Sigmoid colon (tissue), 7 donors: ENCODE results near the gene RPL10A. TPM values are rescaled to one million over a fixed set of nuclear protein-coding genes. Genes with fewer than 3 reads are reported as not detected.

Experiments used
- DNase-seq: peaks from one replicate; pipeline ENCODE4 v3.0.0-alpha.2; 2019
- H3K27ac ChIP-seq, 4 donors: fragments of 200-600 bp; sonication (generic); one replicate each; pipeline ENCODE4 v1.5.1; 2016 to 2019; ENCODE audit warnings: mild to moderate bottlenecking in 1 of 4
- H3K27me3 ChIP-seq, 3 donors: fragments of 200-600 bp; sonication (generic); one replicate each; pipeline ENCODE4 v1.5.1; 2019; ENCODE audit warnings: mild to moderate bottlenecking in 1 of 3
- H3K36me3 ChIP-seq, 4 donors: fragments of 200-600 bp; sonication (generic); one replicate each; pipeline ENCODE4 v1.5.1; 2016 to 2019
- H3K4me1 ChIP-seq, 4 donors: fragments of 200-600 bp; sonication (generic); one replicate each; pipeline ENCODE4 v1.5.1; 2017 to 2019
- H3K4me3 ChIP-seq, 4 donors: fragments of 200-600 bp; sonication (generic); one replicate each; pipeline ENCODE4 v1.5.1; 2017 to 2019; ENCODE audit warnings: mild to moderate bottlenecking in 2 of 4, moderate library complexity in 1 of 4
- H3K9me3 ChIP-seq, 4 donors: fragments of 200-600 bp in 3 of 4; sonication (generic) in 3 of 4; one replicate each; pipeline versions ENCODE4 v1.5.1 to v1.6.1; 2013 to 2019
- EP300 ChIP-seq, 4 donors: sonication (generic); formaldehyde crosslinking; IDR thresholded peaks; one replicate each; pipeline ENCODE4 v1.6.1; 2017; ENCODE audit warnings: antibody characterized with exemption in 4 of 4
- POLR2A ChIP-seq, 2 donors: fragments of 450-650 bp; IDR thresholded peaks; one replicate each; pipeline ENCODE4 v1.6.1; 2016; ENCODE audit warnings: antibody characterized with exemption in 2 of 2, mild to moderate bottlenecking in 2 of 2, moderate library complexity in 2 of 2
- POLR2AphosphoS5 ChIP-seq, 4 donors: sonication (generic); formaldehyde crosslinking; IDR thresholded peaks; one replicate each; pipeline ENCODE4 v1.6.1; 2017; ENCODE audit warnings: antibody characterized with exemption in 4 of 4
- WGBS, 2 donors: extraction: QIAGEN DNeasy Blood & Tissue Kit; methylation state at CpG; one replicate each; pipeline ENCODE4 v1.1.7; 2013; 5-methylcytosine and 5-hydroxymethylcytosine counted together
- intact Hi-C: fragments of 100-400 bp; cut with DNase I; formaldehyde crosslinking; loops from one replicate; pipeline ENCODE4 v1.15.1; 2023
- polyA plus RNA-seq, 3 donors: library from polyadenylated mRNA; stranded (reverse); fragments of 200-250 nt; gene quantifications; one replicate each; pipeline ENCODE4 v1.2.3, GENCODE V29; 2013
- total RNA-seq, 4 donors: library from RNA; depleted of rRNA; stranded (reverse); fragments of >200 nt; gene quantifications; one replicate each; pipeline ENCODE4 v1.1.0, GENCODE V29; 2016
- TF ChIP-seq, protein P1 (sequence below), 4 experiments: fragments of 450-650 bp in 3 of 4; fragments of 200-600 bp in 1 of 4; IDR thresholded peaks; one replicate each; pipeline ENCODE4 v1.5.1; 2016 to 2019; ENCODE audit warnings: antibody characterized with exemption in 4 of 4, mild to moderate bottlenecking in 3 of 4, moderate library complexity in 2 of 4
- donor health status: healthy with polysubstance abuse.
- donor health status: Bipolar disorder and iron deficiency.
- donor health status: healthy.

RPL10A gene
- total and polyA plus RNA-seq, 7 donors = 1,381 to 3,217 (median 2,085) TPM

DNA sequence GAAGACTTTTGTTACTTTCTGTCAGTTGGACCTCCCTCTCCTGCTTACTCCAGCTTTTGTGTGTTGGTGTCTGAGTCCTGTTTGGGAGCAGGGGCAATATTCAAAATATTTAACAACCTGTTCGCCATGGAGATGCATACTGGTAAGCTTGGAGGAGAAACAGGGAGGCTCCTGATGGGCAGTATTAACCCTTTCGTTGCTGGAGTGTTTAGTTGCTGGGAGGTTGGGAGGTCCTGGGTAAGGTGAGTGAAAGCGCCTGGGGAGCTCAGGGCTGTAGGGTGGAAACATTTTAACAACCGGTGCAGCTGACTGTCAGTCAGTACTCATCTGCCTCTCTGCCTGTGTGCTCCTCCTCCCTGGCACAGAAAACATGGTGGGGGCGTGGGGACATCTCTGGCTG is 40.3 kb downstream of the RPL10A start:
- TF ChIP-seq EP300 (IDR thresholded peaks at IDR 0.05) = no peak
- no peak for TF ChIP-seq POLR2A (IDR thresholded peaks at IDR 0.05)
- TF ChIP-seq, protein P1, sequence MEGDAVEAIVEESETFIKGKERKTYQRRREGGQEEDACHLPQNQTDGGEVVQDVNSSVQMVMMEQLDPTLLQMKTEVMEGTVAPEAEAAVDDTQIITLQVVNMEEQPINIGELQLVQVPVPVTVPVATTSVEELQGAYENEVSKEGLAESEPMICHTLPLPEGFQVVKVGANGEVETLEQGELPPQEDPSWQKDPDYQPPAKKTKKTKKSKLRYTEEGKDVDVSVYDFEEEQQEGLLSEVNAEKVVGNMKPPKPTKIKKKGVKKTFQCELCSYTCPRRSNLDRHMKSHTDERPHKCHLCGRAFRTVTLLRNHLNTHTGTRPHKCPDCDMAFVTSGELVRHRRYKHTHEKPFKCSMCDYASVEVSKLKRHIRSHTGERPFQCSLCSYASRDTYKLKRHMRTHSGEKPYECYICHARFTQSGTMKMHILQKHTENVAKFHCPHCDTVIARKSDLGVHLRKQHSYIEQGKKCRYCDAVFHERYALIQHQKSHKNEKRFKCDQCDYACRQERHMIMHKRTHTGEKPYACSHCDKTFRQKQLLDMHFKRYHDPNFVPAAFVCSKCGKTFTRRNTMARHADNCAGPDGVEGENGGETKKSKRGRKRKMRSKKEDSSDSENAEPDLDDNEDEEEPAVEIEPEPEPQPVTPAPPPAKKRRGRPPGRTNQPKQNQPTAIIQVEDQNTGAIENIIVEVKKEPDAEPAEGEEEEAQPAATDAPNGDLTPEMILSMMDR (IDR thresholded peaks at IDR 0.05) = no peak
- no peak for TF ChIP-seq POLR2AphosphoS5 (IDR thresholded peaks at IDR 0.05)
- H3K36me3 ChIP-seq = no peaks in the 10 kb centered on the region
- intact Hi-C loops = no loop called here
- no peak overlapping the region for H3K27ac ChIP-seq
- H3K9me3 ChIP-seq = no peaks in the 10 kb centered on the region
- no peak overlapping the region for H3K4me3 ChIP-seq
- H3K27me3 ChIP-seq = peaks cover 17 to 88% (median 30%) of the 10 kb centered on the region in 3 donors
- 62 to 72% methylated on average over 5 of the region's 5 CpGs for WGBS, 2 donors
- peaks cover 0 to 17% (median 10%) of the 10 kb centered on the region in 4 donors for H3K4me1 ChIP-seq
- DNase-seq = no peak

DNA sequence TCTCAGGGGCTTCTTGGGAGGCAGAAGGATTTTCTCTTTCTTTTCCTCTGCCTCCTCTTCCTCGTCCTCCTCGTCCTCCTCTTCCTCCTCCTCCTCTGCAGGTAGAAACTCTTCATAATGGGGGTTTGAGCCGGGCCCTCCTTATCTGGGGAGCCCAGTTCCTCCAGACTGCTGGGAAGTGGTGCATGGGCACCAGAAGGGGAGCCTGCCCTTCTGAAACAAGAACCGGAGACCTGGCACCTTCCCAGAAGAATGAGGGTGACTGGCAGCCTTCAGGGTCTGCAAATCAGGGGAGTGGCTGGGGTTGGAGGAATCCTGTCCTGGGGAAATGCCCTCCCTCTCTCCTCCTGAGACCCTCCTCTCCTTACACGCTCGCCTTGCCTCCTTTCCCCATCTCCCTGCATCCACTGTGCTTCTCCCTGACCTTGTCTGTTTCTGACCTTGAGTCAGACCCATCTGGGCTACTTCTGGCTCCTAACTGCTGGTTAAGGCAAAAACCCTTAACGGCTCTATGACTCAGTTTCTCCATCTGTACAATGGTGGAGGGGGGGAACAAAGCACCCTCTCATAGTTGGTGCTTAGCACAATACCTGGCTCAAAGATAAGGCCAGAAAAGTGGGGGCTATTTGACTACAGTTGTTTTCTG is 42.8 kb downstream of the RPL10A start:
- Histone ChIP-seq H3K27ac (no peak overlapping the region), H3K27me3 (peaks cover 17 to 71% (median 26%) of the 10 kb centered on the region in 3 donors), H3K4me3 (peak overlapping the region in 2 of 4 donors; percentile 22 to 32), H3K36me3 (no peaks in the 10 kb centered on the region), H3K4me1 (peaks cover 0 to 14% (median 10%) of the 10 kb centered on the region in 4 donors), H3K9me3 (no peaks in the 10 kb centered on the region)
- TF ChIP-seq, protein P1 (IDR thresholded peaks at IDR 0.05) = no peak
- no peak for TF ChIP-seq POLR2AphosphoS5 (IDR thresholded peaks at IDR 0.05)
- TF ChIP-seq EP300 (IDR thresholded peaks at IDR 0.05) = no peak
- TF ChIP-seq POLR2A (IDR thresholded peaks at IDR 0.05) = no peak
- 72 to 75% methylated on average over 7 of the region's 7 CpGs for WGBS, 2 donors
- no peak for DNase-seq
- intact Hi-C loops = no loop called here

DNA sequence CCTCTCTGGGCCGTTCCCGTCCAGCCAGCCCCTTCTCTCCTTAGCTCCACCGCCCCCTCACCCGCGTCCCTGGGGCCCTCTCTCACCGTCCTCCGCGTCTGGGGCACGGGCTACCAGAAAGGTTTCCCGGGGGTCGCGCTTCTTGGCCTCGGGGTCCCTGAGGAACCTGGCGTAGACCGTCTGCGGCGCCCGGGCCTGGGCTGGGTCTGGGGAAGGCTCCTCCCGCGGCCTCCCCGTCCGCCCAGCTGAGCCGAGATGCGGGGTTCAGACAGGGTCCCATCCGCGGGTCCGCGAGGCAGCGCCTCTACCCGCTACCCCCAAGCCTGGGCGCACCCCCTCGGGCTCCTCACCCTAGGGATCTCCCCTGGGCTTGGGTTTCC is 43.4 kb downstream of the RPL10A start:
- H3K4me3 ChIP-seq = peak overlapping the region in 3 of 4 donors; percentile 7 to 32 (median 22)
- no peak for DNase-seq
- H3K27ac ChIP-seq = no peak overlapping the region
- intact Hi-C loops = no loop called here
- no peaks in the 10 kb centered on the region for H3K9me3 ChIP-seq
- peaks cover 16 to 66% (median 26%) of the 10 kb centered on the region in 3 donors for H3K27me3 ChIP-seq
- H3K4me1 ChIP-seq = peaks cover 0 to 11% (median 10%) of the 10 kb centered on the region in 4 donors
- 21 to 54% methylated on average over 32 of the region's 32 CpGs for WGBS, 2 donors
- H3K36me3 ChIP-seq = no peaks in the 10 kb centered on the region
- TF ChIP-seq, protein P1 (IDR thresholded peaks at IDR 0.05) = no peak
- TF ChIP-seq POLR2A (IDR thresholded peaks at IDR 0.05) (no peak), POLR2AphosphoS5 (IDR thresholded peaks at IDR 0.05) (no peak), EP300 (IDR thresholded peaks at IDR 0.05) (no peak)

DNA sequence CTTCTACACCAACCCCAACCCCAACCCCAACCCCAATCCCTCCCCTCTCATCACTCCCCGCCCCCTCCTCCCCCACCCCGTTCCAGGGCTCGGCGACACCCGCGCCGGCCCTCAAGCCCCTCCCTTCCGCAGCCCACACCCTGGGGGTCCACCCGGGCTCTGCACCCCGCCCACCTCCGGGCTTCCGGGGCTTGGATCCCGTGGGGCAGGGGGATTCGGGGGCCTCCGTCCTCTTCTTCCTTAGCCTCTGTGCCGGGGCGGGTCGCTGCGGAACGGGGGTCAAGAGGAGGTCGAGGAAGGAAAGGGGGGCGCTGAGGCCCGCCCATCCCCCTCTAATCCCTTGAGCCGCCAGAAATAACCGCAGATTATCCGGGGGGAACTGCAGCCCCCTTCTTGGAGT is 43.8 kb downstream of the RPL10A start:
- Histone ChIP-seq H3K4me1 (peaks cover 0 to 11% (median 10%) of the 10 kb centered on the region in 4 donors), H3K4me3 (peak overlapping the region in 3 of 4 donors; percentile 7 to 32 (median 22)), H3K27me3 (peaks cover 12 to 62% (median 26%) of the 10 kb centered on the region in 3 donors), H3K36me3 (no peaks in the 10 kb centered on the region), H3K27ac (no peak overlapping the region), H3K9me3 (no peaks in the 10 kb centered on the region)
- no peak for DNase-seq
- TF ChIP-seq EP300 (IDR thresholded peaks at IDR 0.05) (no peak), POLR2A (IDR thresholded peaks at IDR 0.05) (no peak), POLR2AphosphoS5 (IDR thresholded peaks at IDR 0.05) (no peak)
- TF ChIP-seq, protein P1 (IDR thresholded peaks at IDR 0.05) = no peak
- 10 to 29% methylated on average over 26 of the region's 26 CpGs for WGBS, 2 donors
- intact Hi-C loops = no loop called here
